Measurements from ENCODE around the gene CAD.
"Not testable (repeated sequence)": the region's sequence is repeated elsewhere in the genome, so short reads cannot be mapped to it uniquely, and the experiment has no call there.

The CAD gene

DNA sequence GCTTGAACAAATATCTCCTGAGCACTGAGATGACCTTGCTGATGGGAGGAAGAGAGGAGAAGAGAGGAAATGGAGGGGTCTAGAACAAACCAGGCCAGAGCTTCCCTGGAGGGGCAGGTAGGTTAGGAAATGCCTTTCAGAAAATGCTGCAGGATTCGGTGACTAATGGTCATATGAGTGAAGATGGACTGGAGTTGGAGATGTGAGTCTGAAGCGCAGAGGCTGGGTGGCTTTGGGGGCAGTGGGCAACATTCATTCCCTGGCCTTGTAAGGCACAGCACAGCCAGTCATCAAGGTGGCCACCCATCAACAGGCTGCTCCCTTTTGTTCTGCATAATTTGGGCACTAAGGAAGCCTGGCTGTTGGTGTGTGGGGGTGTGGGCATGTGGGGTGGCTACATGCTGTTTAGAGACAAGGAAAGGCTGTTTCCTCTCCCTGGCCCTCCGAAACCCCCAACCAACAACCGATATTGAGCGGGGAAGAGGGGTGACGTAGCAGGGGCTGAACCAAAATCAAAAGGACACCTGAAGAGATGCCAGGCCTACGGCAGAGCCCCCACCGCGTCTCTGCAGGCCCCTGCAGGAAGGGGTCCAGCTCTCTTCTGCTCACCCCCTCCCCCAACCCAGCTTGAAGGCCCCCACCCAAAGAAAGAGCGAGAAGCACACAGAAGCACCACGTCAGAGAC lies 44.2 kb downstream of the CAD start:
- DNase-seq, result no peak

DNA sequence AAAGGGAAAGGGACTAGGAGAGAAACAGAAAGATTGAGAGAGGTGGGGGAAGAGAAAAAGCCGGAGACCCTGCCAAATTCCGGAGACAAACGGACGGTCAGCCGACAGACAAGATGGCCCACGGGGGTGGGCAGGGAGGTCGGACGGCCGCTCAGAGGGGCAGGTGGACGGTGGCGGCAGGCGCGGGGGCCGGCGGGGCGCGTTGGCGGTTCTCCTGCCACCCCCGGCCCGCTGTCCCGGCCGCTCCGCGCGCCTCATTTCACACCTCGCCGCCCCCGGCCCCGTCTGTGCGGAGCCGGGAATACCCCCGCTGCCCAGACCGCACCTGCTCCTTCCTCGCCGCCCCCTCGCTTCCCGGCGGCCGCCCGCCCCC lies 44.7 kb downstream of the CAD start:
- DNase-seq, result no peak

DNA sequence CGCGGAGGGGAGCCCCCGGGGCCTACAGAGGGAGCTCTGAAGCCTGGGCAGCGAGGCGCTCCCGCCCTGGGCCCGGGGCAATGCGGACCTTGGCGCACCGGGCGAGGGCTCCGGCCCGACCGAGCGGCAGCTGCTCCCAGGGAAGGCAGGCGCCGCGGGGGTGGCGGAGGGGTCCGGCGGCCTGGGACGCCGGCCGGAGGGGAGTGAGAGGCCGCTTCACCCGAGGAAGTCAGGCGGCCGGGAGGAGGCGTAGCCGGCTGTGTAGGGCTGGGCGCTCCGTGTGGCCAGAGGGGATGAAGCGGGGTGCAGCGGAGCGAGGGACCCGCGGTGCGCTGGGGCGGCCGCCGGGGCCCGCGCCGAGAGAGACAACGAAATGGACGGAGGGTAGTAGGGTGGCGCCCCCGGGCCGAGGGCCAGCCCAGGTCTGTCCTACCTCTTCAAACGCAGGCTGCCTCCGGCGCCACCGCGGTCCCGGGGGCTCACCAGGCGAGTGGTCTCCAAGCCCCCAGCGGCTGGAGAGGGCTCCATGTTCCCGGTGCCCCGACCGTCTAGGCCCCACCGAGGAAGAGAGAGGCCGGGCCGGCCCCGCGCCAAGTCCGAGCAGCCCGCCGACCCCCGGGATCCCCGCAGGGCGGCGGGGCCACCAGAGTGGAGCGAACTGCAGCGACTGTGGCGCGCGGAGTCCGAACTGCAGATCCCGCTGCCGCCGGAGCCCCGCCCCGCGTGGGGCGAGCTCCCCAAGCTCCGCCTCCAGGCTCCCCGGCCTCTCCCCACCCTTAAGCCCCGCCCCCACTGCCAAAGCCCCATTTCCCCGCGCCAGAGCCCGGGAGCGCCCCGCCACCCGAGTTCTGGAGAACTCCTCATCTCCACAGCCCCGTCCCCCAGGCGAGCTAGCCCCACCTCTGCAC lies 45.5 kb downstream of the CAD start, which contains the start of gene SLC30A3:
Gene SLC30A3 (minus strand): TSS at position 669 of the 908 bp plus-strand sequence. CDS start 141 bp downstream, at position 528.
- DNase-seq, result no peak

DNA sequence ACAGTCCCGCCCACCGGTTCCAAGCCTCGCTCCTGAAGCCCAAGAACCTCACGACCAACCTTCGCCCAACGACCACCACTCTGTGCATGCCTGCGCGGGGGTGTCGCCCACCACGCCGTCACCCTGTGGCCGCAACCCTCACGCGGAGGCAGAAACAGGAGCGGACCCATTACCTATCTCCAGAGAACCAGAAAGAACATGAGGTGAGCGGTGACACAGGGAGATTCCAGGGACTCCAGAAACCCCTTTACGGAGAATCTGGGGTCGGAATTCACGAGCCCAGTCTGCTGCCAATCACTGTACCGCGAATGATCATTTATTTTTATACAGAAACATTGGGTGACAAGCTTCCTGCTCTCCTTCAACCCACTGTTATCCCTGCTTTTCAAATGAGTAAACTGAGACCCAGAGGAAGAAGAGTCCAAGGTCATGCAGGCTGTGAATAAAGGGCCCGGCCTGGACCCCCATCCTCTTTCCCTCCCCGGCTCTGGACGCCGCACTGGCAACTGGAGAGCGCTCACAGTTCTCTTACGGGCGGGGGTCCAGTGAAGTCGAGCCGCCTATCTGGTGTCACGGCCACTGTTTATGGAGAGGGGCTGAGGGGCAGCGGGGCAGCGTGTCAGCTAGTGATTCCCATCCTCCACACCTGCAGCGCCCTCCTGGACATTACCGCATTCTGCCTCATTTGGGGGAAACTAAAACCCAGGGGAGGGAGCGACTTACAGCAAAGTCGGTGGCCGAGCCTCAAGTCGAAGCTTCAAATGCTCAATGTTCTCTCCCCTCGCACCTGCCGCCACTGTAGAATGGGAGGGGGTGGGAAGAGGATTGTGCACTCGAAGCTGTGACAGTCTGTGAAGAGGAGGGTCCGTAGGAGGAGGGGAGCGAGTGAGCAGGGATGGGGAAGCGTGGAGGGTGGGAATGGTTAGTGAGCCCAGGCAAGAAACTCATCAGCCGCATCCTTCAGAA lies 46.4 kb downstream of the CAD start:
- DNase-seq, result no peak

DNA sequence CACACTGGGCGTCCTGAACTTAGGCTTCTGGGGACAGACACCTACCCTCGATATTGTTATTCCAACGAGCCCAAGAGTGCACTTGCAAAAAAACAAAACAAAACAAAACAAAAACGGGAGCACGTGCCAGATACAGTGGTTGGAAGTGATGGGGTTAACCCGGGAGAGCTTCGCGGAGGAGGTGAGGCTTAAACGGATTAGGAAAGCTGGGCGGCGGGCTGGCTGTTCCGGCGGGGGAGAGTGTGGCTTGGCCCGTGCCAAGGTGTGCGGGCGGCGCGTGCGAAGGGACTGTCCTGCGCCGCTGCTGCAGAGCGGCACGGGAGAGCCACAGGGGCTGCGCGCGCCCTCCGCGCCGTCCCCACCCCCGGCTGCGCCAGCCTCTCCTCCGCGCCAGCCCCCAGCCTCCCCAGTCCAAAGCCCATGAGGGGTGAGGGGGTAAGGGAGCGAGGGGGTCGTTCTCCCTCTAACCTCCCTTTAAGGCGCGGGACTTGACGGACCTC lies 47.1 kb downstream of the CAD start:
- DNase-seq, result no peak

DNA sequence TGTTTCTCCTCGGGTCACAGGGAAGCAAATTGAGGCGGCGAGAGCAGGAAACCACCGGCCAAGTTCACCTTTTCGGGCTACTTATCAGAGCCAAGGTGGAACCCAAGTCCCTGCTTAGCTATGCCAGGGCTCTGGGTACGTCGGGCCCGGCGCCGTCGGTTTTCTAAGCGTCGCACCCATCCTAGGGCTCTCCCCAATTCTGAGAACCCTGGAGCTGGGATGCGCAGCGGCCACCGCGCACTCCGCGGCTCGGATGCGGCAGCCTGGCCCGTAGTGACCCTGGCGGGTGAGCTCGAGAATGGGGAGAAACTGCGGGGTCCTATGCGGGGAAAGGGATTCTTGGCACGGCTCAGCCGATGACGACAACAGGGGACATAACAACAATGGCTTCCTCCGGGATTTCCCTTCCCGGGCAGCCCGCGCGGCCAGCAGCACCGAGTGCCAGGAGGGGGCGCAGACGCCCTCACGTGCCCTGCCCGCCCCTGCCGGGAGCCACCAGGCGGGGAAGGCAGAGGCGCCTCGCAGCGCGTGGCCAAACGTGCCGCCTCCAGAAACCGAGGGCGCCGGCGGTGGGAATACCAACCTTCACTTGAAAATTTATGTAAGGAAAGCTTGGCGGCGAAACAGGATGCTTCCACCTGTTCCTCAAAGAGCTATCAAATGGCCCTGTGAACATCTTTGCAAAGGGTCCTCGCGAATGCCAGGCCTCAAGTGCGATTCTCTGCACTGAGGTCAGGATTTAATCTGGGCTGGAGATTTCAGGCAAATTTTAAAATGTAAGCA lies 47.8 kb downstream of the CAD start:
- no peak for DNase-seq

DNA sequence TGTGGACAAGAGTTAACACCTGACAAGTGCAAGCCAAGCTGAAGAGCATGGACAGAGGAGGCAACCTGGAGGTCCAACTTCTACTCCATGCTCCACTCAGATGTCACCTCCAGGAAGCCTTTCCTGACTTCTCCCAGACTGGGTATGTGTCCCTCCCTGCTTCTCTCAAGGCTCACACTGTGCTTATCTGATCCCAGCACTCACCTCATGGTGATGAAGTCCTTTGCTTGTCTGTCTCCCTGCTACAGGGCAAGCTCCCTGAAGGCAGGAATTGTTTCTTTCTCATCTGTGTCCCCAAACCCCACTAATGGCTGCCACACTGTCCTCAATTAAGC lies 48.3 kb downstream of the CAD start:
- DNase-seq, result no peak

DNA sequence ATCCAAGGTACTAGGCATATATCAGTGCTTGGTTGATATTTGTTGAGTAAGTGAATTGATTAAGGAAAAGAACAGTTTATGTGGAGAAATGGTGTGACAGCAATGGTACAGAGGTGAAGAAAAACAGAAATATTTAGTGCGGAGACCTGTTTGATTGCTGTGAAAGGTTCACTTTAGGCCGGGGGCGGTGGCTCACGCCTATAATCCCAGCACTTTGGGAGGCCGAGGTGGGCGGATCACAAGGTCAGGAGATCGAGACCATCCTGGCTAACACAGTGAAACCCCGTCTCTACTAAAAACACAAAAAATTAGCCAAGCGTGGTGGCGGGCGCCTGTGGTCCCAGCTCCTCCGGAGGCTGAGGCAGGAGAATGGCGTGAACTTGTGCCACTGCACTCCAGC lies 51.1 kb downstream of the CAD start:
- DNase-seq, result not testable (repeated sequence)

DNA sequence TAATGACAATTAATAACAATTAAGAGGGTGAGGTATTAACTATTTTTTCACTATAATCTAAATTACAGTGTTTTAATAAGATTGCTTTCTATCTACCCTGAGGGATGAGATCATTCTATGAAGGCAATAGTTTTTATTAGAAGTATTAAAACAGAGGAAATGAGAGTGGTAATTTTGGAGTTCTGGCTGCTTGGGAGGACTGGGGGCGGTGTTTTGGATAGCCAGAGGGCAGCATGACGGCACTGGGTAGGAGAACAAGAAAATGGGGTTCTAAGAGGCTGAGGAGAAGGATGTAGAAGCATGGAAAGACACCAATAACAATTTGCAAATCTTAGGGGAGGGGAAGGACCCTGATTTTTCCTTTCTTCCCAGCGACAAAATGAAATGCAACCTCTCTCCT lies 53.0 kb downstream of the CAD start:
- no peak for DNase-seq

DNA sequence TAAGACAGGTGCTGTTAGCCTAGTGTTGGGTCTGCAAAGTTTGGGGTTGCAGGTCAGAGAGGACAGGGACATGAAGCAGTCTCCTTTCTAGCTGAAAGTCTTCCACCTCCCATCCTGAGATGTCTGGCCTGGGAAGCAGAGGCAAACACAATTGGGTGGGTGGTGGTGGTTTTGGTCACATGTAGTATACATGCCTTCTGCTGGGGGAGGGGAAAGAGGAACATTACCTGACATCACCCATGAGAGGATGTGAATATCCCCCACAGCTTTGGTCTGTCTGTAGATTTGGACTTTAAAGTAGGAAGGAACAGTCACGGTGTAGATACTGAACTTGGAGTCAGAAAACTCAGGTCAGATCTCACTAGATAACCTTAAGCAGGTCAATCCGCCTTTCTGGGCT lies 53.5 kb downstream of the CAD start:
- DNase-seq, result no peak

DNA sequence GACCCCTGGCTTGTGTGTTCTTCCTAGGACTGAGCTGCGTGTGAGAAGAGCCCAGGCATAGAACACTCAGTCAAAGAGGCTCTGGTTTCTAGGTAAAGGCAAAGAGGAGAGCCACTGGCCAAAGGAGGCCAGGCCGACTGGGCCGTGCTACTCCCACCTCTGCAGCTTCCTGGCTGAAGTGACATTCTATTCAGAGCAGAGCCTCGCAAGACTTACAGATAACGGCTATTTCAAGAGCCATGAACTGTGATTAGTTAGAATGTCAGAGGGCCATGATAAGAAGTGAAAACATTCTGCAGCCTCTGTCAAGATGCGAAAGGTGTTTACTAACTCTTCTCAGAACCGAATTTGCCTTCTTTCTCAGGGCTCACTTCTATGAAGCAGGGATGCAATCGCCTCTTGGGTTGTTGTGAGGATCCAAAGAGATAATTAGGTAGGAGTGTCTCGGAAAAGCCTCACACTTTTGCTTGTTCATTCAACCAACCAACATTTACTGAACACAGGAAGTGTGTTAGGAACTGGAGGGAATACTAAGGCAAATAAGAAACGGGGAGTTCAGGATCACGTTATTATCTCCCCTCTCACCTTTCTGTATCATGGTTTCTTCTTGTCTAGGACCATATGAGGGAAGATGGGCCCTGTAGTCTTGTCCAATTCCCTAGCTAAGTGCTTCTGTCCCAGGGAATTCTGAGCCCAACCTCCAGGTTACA lies 54.6 kb downstream of the CAD start:
- DNase-seq, result no peak

DNA sequence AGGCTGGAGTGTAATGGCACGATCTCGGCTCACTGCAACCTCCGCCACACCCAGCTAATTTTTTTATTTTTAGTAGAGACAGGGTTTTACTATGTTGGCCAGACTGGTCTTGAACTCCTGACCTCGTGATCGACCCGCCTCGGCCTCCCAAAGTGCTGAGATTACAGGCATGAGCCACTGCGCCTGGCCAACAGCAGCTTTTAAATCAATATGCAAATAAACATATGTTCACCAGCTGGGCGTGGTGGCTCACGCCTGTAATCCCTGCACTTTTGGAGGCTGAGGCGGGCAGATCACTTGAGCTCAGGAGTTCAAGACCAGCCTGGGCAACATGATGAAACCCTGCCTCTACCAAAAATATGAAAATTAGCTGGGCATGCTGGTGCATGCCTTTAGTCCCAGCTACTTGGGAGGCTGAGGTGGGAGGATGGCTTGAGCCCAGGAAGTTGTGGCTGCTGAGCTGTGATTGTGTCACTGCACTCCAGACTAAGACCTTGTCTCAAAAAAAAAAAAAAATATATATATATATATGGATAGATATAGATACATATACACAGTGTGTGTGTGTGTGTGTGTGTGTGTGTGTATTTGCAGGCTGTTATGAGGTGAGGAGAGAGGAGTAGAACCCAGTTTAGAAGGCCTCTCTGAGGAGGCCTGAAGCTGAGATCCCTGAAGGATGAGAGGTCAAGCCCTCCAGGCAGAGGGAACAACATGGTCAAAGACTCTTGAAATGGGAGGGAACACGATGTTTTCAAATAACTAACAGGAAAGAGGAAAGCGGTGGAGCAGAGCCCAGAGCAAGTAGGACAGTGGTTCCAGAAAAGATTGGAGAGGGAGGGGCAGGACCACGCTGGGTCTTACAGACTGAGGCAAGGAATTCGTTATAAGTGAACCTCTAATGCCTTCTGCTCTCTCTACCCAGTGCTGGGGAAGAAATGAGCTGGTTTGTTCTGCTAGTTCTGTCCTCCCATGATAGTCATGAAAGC lies 55.7 kb downstream of the CAD start:
- DNase-seq, result not testable (repeated sequence)

DNA sequence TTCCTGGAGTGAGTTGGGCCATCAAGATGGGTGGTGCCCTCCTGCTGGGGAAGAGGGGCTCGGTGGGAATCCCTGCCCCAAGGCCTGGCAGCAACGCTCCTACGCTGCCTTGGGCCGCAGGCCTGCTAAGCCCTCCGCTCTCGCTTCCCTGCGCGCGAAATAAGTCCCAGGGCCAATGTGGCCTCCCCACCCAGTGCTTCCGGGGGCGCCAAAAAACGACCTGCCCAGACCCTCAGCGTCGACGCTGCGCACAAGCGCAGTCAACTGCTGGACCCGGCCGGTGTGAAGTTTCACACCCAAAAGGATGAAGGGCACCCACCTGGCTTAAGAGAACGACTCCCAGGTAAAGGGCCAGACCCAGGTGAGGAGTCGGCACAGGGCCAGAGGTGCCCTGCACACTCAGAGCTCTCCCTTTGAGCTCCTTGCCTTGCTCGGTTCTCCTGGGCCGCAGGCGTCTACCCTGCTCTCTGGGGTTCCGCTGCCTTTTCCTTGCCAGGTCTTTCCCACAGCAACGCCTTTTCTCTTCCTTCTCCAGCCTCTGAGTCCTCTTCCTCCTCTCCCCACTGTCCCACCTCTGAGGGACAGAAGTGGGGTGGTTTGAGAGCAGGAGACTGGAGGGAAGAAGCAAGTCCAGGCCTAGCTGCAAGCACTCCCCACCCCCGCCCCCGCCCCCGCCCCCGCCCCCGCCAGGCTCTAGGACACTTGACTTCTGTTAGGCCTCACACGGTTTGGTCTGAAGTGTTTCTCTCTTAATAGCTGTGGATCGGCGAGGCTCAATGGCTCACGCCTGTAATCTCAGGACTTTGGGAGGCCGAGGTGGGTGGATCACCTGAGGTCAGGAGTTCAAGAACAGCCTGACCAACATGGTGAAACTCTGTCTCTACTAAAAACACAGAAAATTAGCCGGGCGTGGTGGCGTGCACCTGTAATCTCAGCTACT lies 58.3 kb downstream of the CAD start, which contains the start of gene DNAJC5G:
Gene DNAJC5G (plus strand): TSS at position 223 of the 940 bp plus-strand sequence. CDS start 1,296 bp downstream, outside the sequence.
- DNase-seq, result no peak

DNA sequence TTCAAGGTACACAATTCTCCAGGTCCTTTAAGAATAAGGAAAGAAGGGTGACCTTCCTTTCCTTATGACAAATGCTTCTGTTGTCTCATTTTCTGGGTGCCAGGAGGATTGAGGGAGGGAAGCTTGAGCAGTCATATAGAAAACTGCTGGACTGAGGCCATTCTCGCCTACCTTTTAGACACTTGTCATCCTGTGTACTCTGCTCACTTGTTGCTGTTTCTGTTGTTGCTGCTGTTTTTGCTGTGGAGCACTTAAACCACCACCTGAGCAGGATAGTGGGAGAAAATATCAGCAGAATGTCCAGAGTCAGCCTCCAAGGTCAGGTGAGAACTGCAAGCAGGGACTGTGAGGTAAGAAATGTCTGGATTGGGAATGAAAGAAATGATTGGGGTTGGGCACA lies 60.8 kb downstream of the CAD start:
- DNase-seq, result no peak

DNA sequence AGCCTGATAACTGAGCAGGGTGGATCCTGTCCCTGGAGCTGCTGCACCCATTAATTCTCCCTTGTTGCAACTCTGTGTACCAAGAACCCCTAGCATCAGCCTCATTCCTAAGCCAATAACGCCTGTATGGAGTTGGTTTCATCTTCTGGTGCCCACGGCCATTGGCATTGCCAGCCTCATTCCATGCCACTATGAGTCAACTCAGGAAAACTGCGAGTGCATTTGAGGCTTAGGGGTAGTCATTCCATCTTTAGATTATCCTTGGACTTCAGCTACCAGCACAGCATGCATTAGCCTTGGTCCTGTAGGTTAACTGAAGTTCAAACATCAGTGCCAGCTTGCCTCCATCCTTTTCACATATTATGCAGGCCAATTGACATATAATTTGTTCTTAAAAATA lies 63.7 kb downstream of the CAD start:
- no peak for DNase-seq

DNA sequence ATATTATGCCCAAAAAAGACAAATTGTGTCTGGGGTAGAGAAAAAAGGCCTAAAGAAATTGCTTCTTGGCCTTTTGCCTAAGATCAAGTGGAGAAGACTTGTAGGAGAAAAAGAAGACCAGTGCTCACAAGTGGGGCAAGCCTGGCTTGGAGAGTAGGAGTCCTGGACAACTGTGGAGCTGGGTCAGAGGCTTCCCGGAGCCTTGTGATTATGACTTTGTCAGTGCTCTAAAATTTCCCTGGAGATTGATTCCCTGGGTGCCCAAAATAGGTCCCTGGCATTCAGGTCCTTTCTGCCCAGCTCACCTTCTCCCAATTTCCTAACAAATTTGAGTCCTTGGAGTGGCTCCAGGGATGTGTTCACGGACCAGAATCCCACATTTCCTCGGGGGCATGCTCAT lies 64.3 kb downstream of the CAD start:
- no peak for DNase-seq

DNA sequence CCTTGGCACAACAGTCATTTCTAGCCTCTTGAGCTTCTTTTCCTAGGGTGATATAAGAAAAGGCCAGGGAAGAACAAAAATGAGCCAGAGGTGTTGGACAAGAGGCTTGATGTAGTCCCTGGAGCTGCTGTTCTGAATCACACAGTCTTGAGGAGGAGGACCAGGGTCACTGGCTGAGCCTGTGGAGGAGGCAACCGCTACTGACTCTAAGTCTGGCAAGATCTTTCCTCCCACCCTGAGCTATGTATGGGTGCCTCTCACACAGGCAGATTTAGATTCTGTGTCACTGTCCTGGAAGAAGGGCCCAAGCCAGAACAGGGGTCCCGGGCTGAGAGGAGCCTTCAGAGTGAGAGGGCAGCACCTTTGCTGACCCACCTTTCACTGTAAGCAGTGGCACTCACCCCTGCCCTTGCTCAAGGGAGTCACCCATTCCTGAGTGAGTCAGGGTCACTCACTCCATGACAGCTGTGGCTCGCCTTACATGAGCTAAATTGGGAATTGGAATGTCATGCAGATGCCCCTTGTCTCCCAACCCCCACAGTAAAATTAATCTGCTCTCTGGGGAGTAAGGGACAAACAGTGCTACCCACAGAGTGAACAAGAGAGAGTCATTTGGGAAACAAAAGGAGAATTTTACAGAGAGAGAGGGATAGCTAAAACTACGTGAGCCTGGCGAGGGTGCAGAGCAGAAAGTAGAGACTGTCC lies 64.8 kb downstream of the CAD start, which contains the start of gene TRIM54:
Gene TRIM54 (plus strand): TSS at position 575 of the 705 bp plus-strand sequence. CDS start 303 bp downstream, outside the sequence.
- no peak for DNase-seq

DNA sequence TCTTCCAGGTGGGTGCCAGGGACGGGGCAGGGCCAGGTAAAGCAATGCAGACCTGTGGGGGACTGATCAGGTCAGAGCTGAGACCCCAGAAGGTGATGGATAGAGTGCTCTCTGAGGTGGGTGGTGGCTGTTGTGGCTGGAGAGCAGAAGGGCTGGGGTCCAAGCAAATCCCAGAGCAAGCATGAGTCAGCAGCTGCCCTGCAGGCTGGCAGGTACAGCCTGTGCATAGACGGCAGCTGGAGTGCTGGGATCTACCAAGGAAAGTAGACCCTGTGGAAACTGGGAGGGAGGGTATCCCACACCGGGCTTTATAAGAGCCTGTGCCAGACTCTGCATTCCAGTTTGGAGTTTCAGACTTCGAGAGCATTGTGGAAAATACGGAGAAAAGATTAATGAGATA lies 65.7 kb downstream of the CAD start:
- no peak for DNase-seq

All from NK-92 treated with Interleukin-12 subunit alpha and Interleukin-12 subunit beta, amount 100 ng/mL, for 24 hours (cell line).